Measurements from ENCODE around the gene ACTR8. TPM values are rescaled to one million over a fixed set of nuclear protein-coding genes. Genes with fewer than 3 reads are reported as not detected.

The ACTR8 gene
- total and polyA plus RNA-seq, 2 of the 4 experiments (the other 2 are of a cell fraction) = 20.3 to 31.4 TPM

- intact Hi-C loops (cut with micrococcal nuclease) = no loop called here
- Histone ChIP-seq H3K18ac (ENCODE audit: low read depth, low read length) (no peak overlapping the region), H4K91ac (ENCODE audit: insufficient read depth, low read depth, low read length) (no peak overlapping the region), H3K56ac (ENCODE audit: extremely low read depth, insufficient read depth, low read length) (no peak overlapping the region), H2AK5ac (ENCODE audit: low read depth, low read length) (no peak overlapping the region), H3K79me1 (ENCODE audit: low read depth in 1 of 2, low read length in 2 of 2) (no peaks in the 10 kb centered on the region), H3K36me3 (ENCODE audit: control insufficient read depth, insufficient read depth, low read length) (peaks cover 10% of the 10 kb centered on the region; the same call in 1 of the 2 replicates), H3K4ac (ENCODE audit: low read depth, low read length) (no peak overlapping the region), H3K4me3 (ENCODE audit: insufficient read depth, low read depth, low read length) (no peak overlapping the region), H4K5ac (ENCODE audit: low read depth, low read length) (no peak overlapping the region), H3K27ac (ENCODE audit: insufficient read depth, low read length) (no peak overlapping the region), H2BK5ac (ENCODE audit: low read depth, low read length, poor library complexity, severe bottlenecking) (no peak overlapping the region), H3K9me3 (ENCODE audit: control insufficient read depth, insufficient read depth, low read length) (no peaks in the 10 kb centered on the region), H3K9ac (ENCODE audit: low read depth, low read length) (no peak overlapping the region), H3K14ac (replicated peaks; ENCODE audit: low read depth, low read length) (no peak overlapping the region), H3K4me2 (ENCODE audit: low read depth, low read length) (no peak overlapping the region), H2AK9ac (replicated peaks; ENCODE audit: low read depth, low read length, poor library complexity) (no peak overlapping the region), H2BK120ac (ENCODE audit: low read depth, low read length) (no peak overlapping the region), H2BK20ac (ENCODE audit: low read depth, low read length) (no peak overlapping the region), H2BK15ac (ENCODE audit: low read depth, low read length) (no peak overlapping the region), H3K27me3 (ENCODE audit: control insufficient read depth, insufficient read depth, low read length) (no peaks in the 10 kb centered on the region), H3K4me1 (ENCODE audit: control insufficient read depth, insufficient read depth, low read length) (no peaks in the 10 kb centered on the region), H4K20me1 (ENCODE audit: insufficient read depth, low read length) (no peaks in the 10 kb centered on the region), H4K8ac (ENCODE audit: low read depth in 2 of 2, low read length in 2 of 2) (no peak overlapping the region), H2AFZ (replicated peaks; ENCODE audit: low read length, poor library complexity) (no peak overlapping the region), H3K23ac (ENCODE audit: low read depth, low read length) (no peak overlapping the region), H3K9me1 (ENCODE audit: insufficient read depth, low read length) (no peaks in the 10 kb centered on the region)
- DNase-seq (no peak), ATAC-seq (ENCODE audit: low read depth) (no peak)
- in situ Hi-C loops (cut with MboI; ENCODE audit: low sequenced_read_pairs) = no loop called here
- dilution Hi-C loops (cut with HindIII; ENCODE audit: low sequenced_read_pairs, unreplicated experiment) = no loop called here
- CTCF ChIA-PET = no interaction called here
- POLR2A ChIA-PET (ENCODE audit: unreplicated experiment) = no interaction called here
- BruUV-seq (replicated peaks) = no TSS peak
- TF ChIP-seq SMC3 (IDR thresholded peaks at IDR 0.05; ENCODE audit: low read depth, low read length) (no peak), RAD21 (IDR thresholded peaks at IDR 0.05; ENCODE audit: low read length) (no peak), FOS (IDR thresholded peaks at IDR 0.05; ENCODE audit: low read depth, low read length) (no peak), RCOR1 (IDR thresholded peaks at IDR 0.05; ENCODE audit: insufficient replicate concordance, low read length) (no peak), CTCF (conservative IDR thresholded peaks at IDR 0.05; ENCODE audit: low read depth, low read length) (no peak)
- 92% methylated on average over 2 of the region's 7 CpGs; no CpG with 5 or more reads in 1 of the 2 experiments for WGBS, 2 experiments (ENCODE audit: extremely low coverage in 2 of 2, insufficient read length in 1 of 2)
Measured at GRCh38 chr3:53858096-53858741, 23.7 kb downstream of the ACTR8 start.
